LNCaP clone FGC (cell line): ENCODE measurements around the gene FRS2.

Source experiments
- DNase-seq: peaks from one replicate; pipeline ENCODE4 v3.0.0-alpha.2; 2011; ENCODE audit warnings: low read depth
- H3K4me3 ChIP-seq: 2 replicates; pipeline ENCODE4 v1.5.1; 2011; ENCODE audit warnings: mild to moderate bottlenecking, low read depth, low read length, control low read depth
- CTCF ChIP-seq: IDR thresholded peaks from 2 replicates; pipeline ENCODE4 v1.5.1; 2012; ENCODE audit warnings: mild to moderate bottlenecking; ENCODE audit not compliant: control insufficient read depth, insufficient read depth; ENCODE audit errors: extremely low read depth

Gene FRS2

GRCh38 chr12:69616025-69616424, 145.8 kb downstream of the FRS2 start:
- H3K4me3 ChIP-seq: no peak overlapping the region
- TF ChIP-seq CTCF: no peak
- DNase-seq: no peak

GRCh38 chr12:69619050-69619449, 148.9 kb downstream of the FRS2 start:
- TF ChIP-seq CTCF: no peak
- H3K4me3 ChIP-seq: no peak overlapping the region
- DNase-seq: no peak

GRCh38 chr12:69620077-69620476, 149.9 kb downstream of the FRS2 start:
- DNase-seq: no peak
- no peak for TF ChIP-seq CTCF
- H3K4me3 ChIP-seq: no peak overlapping the region

GRCh38 chr12:69620921-69621320, 150.7 kb downstream of the FRS2 start:
- TF ChIP-seq CTCF: no peak
- no peak for DNase-seq
- no peak overlapping the region for H3K4me3 ChIP-seq

- no peak overlapping the region for H3K4me3 ChIP-seq
- DNase-seq: peak; percentile 54
- TF ChIP-seq CTCF: no peak
Observed at GRCh38 chr12:69621551-69621950, 151.4 kb downstream of the FRS2 start.

- no peak for TF ChIP-seq CTCF
- no peak overlapping the region for H3K4me3 ChIP-seq
- no peak for DNase-seq
Observed at GRCh38 chr12:69623970-69624369, 153.8 kb downstream of the FRS2 start.

- TF ChIP-seq CTCF: no peak
- no peak overlapping the region for H3K4me3 ChIP-seq
- no peak for DNase-seq
Observed at GRCh38 chr12:69627501-69627900, 157.3 kb downstream of the FRS2 start.
